HG03460 (cell line): ENCODE results near the gene COL2A1.

Experiments used
- ATAC-seq: cut with Tn5 transposase; IDR thresholded peaks from one replicate; pipeline ENCODE4 v1.9.1; 2021; ENCODE audit not compliant: unreplicated experiment

COL2A1 gene

GRCh38 chr12:47949441-47950341, 54.6 kb downstream of the COL2A1 start:
- no peak for ATAC-seq

GRCh38 chr12:47947341-47947740, 56.9 kb downstream of the COL2A1 start:
- no peak for ATAC-seq

GRCh38 chr12:47946413-47947323, 57.6 kb downstream of the COL2A1 start:
- no peak for ATAC-seq

- ATAC-seq: no peak
Observed at GRCh38 chr12:47945341-47945728, 58.9 kb downstream of the COL2A1 start.

GRCh38 chr12:47944685-47945340, 59.5 kb downstream of the COL2A1 start:
- no peak for ATAC-seq

- no peak for ATAC-seq
Observed at GRCh38 chr12:47943623-47944340, 60.5 kb downstream of the COL2A1 start.

GRCh38 chr12:47942614-47943225, 61.6 kb downstream of the COL2A1 start:
- ATAC-seq: no peak

GRCh38 chr12:47941871-47942613, 62.2 kb downstream of the COL2A1 start:
- ATAC-seq: no peak

- no peak for ATAC-seq
Observed at GRCh38 chr12:47941475-47941780, 62.8 kb downstream of the COL2A1 start.

GRCh38 chr12:47940773-47941474, 63.4 kb downstream of the COL2A1 start:
- no peak for ATAC-seq

GRCh38 chr12:47939009-47939601, 65.2 kb downstream of the COL2A1 start:
- no peak for ATAC-seq

GRCh38 chr12:47938594-47938993, 65.7 kb downstream of the COL2A1 start:
- ATAC-seq: no peak

- no peak for ATAC-seq
Observed at GRCh38 chr12:47938093-47938492, 66.2 kb downstream of the COL2A1 start.

GRCh38 chr12:47935184-47935583, 69.1 kb downstream of the COL2A1 start:
- ATAC-seq: no peak

GRCh38 chr12:47931187-47931586, 73.1 kb downstream of the COL2A1 start:
- no peak for ATAC-seq

- ATAC-seq: no peak
Observed at GRCh38 chr12:47930634-47931033, 73.6 kb downstream of the COL2A1 start.

GRCh38 chr12:47927346-47927745, 76.9 kb downstream of the COL2A1 start:
- ATAC-seq: no peak
